GM21390 (cell line): ENCODE measurements around the gene CCDC112.
"Not testable (repeated sequence)": the region's sequence is repeated elsewhere in the genome, so short reads cannot be mapped to it uniquely, and the experiment has no call there.

ENCODE experiments used
- ATAC-seq: cut with Tn5 transposase; IDR thresholded peaks from one replicate; pipeline ENCODE4 v1.9.1; 2021; ENCODE audit not compliant: unreplicated experiment

CCDC112 gene

DNA sequence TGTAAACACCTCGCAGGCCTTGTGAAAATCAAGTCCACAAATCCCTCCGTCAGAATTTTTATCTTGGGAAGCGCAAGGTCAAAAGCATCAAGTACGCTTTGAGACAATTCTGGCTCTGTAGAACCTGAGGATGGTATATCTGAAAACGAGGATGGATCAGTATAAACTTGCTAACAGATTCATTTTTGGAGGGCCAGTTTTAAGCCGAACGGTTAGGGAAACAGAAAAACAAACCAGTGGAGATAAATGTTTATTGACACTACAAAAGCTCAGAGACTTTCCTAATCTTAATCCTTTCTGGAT lies 33.4 kb downstream of the CCDC112 start:
- ATAC-seq: no peak

DNA sequence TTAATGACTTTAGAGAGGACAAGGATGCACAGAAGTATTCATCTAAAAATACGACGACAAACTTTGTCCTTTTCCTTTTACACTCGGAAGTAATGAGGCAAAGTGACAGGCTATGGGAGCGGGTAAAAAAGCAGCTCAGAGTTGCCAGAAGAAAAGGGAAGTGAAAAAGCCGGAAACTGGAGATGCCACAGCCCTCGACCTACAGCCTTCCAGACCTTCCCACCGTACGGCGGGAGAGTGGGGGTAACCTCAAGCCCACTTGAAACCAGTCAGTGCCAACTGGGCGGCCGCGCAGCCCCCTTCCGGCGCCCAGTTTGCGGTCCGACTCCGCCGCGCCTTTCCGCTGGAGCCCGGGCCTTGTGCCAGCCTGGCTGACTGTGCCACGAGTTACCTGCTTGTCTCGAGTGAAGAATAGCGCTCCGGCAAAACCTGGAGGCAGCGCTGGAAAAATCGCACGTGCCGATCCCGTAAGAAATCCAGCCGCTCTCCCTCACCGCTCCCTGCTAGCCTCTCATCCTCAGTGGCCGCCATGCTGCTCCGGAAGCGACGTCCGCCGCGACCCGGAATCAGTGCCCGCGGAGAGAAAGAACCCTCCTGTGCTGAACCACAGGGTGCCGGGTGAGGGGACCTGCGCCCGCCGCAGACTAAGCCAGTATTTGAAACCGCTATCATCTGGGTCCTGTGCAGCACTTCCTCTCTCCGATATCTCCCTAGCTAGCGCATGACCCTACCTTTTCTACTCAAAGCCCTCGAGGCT lies 34.0 kb downstream of the CCDC112 start, which contains the start of gene PGGT1B:
PGGT1B (minus strand) TSS at position 557 of the 757 bp plus-strand sequence; CDS start at position 531, 26 bp downstream.
- peak; percentile 87 for ATAC-seq

DNA sequence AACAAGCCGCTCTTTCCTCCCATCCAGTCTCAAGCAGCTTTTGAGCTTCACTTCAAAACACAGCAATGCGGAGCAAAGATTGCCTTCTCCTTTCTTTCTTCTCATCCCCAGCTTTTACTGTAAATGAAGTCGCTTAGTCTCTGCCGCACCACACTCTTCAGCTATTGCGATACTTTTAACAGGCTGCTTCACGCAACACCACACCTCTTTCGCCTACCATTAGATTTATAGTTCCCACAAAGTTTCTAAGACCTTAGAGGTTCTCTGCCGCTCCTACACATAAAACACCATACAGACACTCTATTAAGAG lies 34.5 kb downstream of the CCDC112 start:
- ATAC-seq: peak; percentile 46

GRCh38 chr5:115260248-115260647 lies 36.2 kb downstream of the CCDC112 start:
- no peak for ATAC-seq

- no peak for ATAC-seq
Measured at GRCh38 chr5:115257981-115258380, 38.5 kb downstream of the CCDC112 start.

- not testable (repeated sequence) for ATAC-seq
Measured at GRCh38 chr5:115249379-115249778, 47.1 kb downstream of the CCDC112 start.

- ATAC-seq: peak; percentile 78
Measured at GRCh38 chr5:115246361-115246991, 50.0 kb downstream of the CCDC112 start.

DNA sequence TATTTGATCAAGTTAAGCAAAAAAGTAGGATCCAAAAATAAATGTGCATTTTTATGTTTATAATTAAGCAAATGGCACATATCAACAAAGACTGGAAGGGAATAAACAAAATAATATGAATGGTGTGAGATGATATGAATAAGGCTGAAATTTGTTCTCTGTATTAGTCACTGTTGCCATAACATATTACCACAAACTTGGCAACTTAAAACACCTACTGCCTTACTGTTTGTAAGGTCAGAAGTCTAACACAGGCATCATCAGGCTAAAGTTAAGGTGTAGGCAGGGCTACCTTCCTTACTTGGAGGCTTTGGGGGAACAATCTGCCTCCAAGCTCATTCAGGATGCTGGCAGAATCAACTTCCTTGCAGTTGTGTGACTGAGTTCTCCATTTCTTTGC lies 53.0 kb downstream of the CCDC112 start:
- ATAC-seq: peak; percentile 58

DNA sequence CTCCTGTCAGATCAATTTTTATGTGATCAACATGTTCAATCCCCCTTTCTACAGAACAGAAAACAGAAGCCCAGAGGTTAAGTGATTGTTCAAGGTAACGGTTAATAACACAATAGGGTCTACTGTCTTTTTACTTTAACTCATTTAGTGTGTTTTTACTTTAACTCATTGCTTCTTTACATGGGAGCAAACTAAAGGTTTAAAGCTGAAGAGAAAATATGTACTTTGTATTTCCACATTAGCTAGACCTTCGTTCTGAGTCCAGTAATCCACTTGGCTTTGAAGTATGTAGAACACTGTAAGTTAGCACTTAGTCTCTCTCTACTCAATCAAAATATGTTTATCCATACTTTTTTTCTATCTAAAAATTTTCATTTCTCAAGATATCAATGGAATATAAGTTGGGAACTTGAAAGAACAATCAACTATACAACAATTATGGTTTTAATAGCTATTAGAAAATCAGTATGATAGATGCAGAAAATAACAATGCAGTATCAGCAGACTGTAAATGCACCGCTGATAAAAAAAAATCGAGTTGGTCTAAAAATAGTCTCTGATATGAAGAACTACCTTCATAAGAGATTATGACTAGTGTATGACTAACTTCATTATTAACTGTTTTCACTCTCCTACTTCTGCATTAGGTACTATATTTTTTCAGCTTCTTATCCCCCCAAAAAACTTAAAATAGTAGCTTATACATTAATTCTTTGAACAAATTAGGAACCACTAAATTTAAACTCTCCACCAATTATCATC lies 54.4 kb downstream of the CCDC112 start:
- ATAC-seq: no peak

- ATAC-seq: no peak
Measured at GRCh38 chr5:115237066-115237465, 59.4 kb downstream of the CCDC112 start.

GRCh38 chr5:115236599-115236998 lies 59.9 kb downstream of the CCDC112 start:
- ATAC-seq: no peak

- ATAC-seq: no peak
Measured at GRCh38 chr5:115231598-115231997, 64.9 kb downstream of the CCDC112 start.

- no peak for ATAC-seq
Measured at GRCh38 chr5:115229606-115230005, 66.8 kb downstream of the CCDC112 start.

DNA sequence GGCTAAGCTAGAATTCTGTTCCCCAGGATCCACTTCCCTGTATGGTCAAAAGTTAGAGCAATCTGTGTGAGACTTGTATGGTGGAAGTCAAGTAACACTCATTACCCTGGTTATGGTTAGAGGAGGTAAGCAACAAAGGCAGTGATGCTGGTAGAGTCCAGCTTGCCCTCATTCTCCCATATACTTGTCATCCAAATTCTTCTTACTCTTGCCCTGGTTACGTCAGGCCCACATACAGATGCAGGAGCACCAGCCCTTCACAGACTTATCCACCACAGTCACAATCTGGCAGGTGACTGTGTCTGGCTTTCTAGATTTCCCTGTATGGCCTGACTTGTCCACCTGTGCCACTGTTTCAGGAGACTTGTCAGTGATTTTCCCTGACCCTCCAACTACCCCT lies 69.2 kb downstream of the CCDC112 start:
- ATAC-seq: no peak
